ENCODE measurements around the gene REG1B. TPM values are rescaled to one million over a fixed set of nuclear protein-coding genes. Genes with fewer than 3 reads are reported as not detected.

The REG1B gene
- polyA plus RNA-seq, 2 of the 4 experiments (the other 2 are of a cell fraction) = not detected

DNA sequence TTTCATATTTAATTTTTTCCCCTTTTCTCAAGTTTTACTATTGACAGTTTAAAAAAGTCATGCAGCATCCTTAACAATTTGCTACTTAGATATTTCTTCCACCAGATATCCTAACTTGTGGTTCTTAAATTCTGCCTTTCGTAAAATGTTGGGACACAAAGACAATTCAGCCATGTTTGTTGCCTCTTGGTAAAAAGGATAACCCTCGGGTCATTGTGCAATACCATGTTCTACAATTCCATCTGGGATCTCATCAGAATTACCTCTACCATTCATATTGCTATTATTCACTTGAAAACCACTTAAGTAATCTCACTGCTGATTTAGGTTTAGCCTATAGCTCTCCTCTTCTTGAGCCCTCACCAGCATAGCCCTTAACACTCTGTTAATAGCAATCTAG, 13.2 kb upstream of the REG1B start:
- no peak overlapping the region for H3K4me2 ChIP-seq
- no peak overlapping the region for H3K4me3 ChIP-seq
- TF ChIP-seq CEBPB (IDR thresholded peaks at IDR 0.05) = no peak
- TF ChIP-seq ZNF302 (CRISPR knock-in tag; IDR thresholded peaks at IDR 0.05) = no peak
- TF ChIP-seq, protein P1, sequence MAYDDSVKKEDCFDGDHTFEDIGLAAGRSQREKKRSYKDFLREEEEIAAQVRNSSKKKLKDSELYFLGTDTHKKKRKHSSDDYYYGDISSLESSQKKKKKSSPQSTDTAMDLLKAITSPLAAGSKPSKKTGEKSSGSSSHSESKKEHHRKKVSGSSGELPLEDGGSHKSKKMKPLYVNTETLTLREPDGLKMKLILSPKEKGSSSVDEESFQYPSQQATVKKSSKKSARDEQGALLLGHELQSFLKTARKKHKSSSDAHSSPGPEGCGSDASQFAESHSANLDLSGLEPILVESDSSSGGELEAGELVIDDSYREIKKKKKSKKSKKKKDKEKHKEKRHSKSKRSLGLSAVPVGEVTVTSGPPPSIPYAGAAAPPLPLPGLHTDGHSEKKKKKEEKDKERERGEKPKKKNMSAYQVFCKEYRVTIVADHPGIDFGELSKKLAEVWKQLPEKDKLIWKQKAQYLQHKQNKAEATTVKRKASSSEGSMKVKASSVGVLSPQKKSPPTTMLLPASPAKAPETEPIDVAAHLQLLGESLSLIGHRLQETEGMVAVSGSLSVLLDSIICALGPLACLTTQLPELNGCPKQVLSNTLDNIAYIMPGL (CRISPR knock-in tag; IDR thresholded peaks at IDR 0.05; ENCODE audit: borderline replicate concordance) = no peak
- TF ChIP-seq NR3C1 (IDR thresholded peaks at IDR 0.05) = no peak
- TF ChIP-seq JUNB (IDR thresholded peaks at IDR 0.05) = no peak
- under 1% methylated on average over 2 of the region's 2 CpGs for WGBS (ENCODE audit: missing lambda C conversion rate)
- DNase-seq (ENCODE audit: low read depth in 1 of 2, low spot score in 1 of 2) (no peak), FAIRE-seq (no peak), ATAC-seq (no peak)
- peaks cover 16% of the 10 kb centered on the region; the same call in 2 of the 3 replicates for H3K9me3 ChIP-seq
- no peak overlapping the region for H3K27ac ChIP-seq
- CTCF ChIA-PET = interaction anchor here (0.6 kb wide), 1 partner anchor 145 kb away, joined by 3 read pairs; no protein-coding TSS in a partner anchor
- POLR2A ChIA-PET = no interaction called here
- H3K4me1 ChIP-seq = no peaks in the 10 kb centered on the region

DNA sequence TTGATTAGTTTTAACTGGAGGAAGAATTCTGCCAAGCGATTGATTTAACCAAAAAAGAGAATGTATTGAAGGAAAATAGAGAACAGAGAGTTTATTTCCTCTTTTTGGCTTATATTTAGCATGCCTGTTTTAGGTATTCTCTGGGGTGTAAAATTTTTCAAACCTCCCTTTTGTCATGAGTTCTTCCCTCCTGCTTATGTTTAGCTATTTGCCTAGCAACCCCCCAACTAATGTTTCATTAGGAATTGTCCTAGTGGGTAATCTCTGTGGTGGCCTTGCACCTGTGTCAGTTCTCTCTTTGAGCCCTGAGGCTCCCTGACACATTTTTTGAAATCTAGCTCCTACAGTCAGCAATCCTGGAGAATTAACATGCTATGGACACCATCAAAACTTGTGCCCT, 12.5 kb upstream of the REG1B start:
- Histone ChIP-seq H3K4me3 (no peak overlapping the region), H3K4me1 (no peaks in the 10 kb centered on the region), H3K9me3 (peaks cover 16% of the 10 kb centered on the region; the same call in 2 of the 3 replicates), H3K27ac (no peak overlapping the region), H3K4me2 (no peak overlapping the region)
- POLR2A ChIA-PET = no interaction called here
- no peak for FAIRE-seq
- no peak for DNase-seq (ENCODE audit: low read depth in 1 of 2, low spot score in 1 of 2)
- CTCF ChIA-PET = no interaction called here
- WGBS (ENCODE audit: missing lambda C conversion rate) = 8% methylated on average over 1 of the region's 1 CpG
- no peak for ATAC-seq
- TF ChIP-seq HDAC2 (IDR thresholded peaks at IDR 0.05) = no peak
- no peak for TF ChIP-seq MAFK (IDR thresholded peaks at IDR 0.05; ENCODE audit: partially characterized antibody)
- TF ChIP-seq SREBF2 (IDR thresholded peaks at IDR 0.05) = no peak
- TF ChIP-seq, protein P2, sequence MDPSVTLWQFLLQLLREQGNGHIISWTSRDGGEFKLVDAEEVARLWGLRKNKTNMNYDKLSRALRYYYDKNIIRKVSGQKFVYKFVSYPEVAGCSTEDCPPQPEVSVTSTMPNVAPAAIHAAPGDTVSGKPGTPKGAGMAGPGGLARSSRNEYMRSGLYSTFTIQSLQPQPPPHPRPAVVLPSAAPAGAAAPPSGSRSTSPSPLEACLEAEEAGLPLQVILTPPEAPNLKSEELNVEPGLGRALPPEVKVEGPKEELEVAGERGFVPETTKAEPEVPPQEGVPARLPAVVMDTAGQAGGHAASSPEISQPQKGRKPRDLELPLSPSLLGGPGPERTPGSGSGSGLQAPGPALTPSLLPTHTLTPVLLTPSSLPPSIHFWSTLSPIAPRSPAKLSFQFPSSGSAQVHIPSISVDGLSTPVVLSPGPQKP (IDR thresholded peaks at IDR 0.05; ENCODE audit: low read depth, low read length) = no peak
- no peak for TF ChIP-seq NPAS2 (CRISPR knock-in tag; IDR thresholded peaks at IDR 0.05; ENCODE audit: borderline replicate concordance)
- no peak for TF ChIP-seq FOSB (CRISPR knock-in tag; IDR thresholded peaks at IDR 0.05)
- TF ChIP-seq CBX8 (IDR thresholded peaks at IDR 0.05) = no peak
- no peak for TF ChIP-seq TFCP2L1 (CRISPR knock-in tag; IDR thresholded peaks at IDR 0.05)
- TF ChIP-seq MYC (IDR thresholded peaks at IDR 0.05; ENCODE audit: borderline replicate concordance, low read length) = no peak
- TF ChIP-seq EHMT2 (IDR thresholded peaks at IDR 0.05; ENCODE audit: low read depth) = no peak
- no peak for TF ChIP-seq HOXA7 (CRISPR knock-in tag; IDR thresholded peaks at IDR 0.05)
- no peak for TF ChIP-seq ESRRA (IDR thresholded peaks at IDR 0.05; ENCODE audit: borderline replicate concordance, low read length)
- no peak for TF ChIP-seq ZNF302 (CRISPR knock-in tag; IDR thresholded peaks at IDR 0.05)
- no peak for TF ChIP-seq HOXB5 (CRISPR knock-in tag; IDR thresholded peaks at IDR 0.05)
- TF ChIP-seq, protein P3, sequence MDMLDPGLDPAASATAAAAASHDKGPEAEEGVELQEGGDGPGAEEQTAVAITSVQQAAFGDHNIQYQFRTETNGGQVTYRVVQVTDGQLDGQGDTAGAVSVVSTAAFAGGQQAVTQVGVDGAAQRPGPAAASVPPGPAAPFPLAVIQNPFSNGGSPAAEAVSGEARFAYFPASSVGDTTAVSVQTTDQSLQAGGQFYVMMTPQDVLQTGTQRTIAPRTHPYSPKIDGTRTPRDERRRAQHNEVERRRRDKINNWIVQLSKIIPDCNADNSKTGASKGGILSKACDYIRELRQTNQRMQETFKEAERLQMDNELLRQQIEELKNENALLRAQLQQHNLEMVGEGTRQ (IDR thresholded peaks at IDR 0.05) = no peak
- TF ChIP-seq, protein P4, sequence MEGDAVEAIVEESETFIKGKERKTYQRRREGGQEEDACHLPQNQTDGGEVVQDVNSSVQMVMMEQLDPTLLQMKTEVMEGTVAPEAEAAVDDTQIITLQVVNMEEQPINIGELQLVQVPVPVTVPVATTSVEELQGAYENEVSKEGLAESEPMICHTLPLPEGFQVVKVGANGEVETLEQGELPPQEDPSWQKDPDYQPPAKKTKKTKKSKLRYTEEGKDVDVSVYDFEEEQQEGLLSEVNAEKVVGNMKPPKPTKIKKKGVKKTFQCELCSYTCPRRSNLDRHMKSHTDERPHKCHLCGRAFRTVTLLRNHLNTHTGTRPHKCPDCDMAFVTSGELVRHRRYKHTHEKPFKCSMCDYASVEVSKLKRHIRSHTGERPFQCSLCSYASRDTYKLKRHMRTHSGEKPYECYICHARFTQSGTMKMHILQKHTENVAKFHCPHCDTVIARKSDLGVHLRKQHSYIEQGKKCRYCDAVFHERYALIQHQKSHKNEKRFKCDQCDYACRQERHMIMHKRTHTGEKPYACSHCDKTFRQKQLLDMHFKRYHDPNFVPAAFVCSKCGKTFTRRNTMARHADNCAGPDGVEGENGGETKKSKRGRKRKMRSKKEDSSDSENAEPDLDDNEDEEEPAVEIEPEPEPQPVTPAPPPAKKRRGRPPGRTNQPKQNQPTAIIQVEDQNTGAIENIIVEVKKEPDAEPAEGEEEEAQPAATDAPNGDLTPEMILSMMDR (IDR thresholded peaks at IDR 0.05) = no peak
- TF ChIP-seq, protein P1 (CRISPR knock-in tag; IDR thresholded peaks at IDR 0.05; ENCODE audit: borderline replicate concordance) = no peak
- TF ChIP-seq ZSCAN20 (CRISPR knock-in tag; IDR thresholded peaks at IDR 0.05) = no peak
- no peak for TF ChIP-seq CBX2 (IDR thresholded peaks at IDR 0.05; ENCODE audit: borderline replicate concordance, low read depth)
